Activated T-cell treated with anti-CD3 and anti-CD28 coated beads for 1 hour (primary cell): Measurements from ENCODE around the gene GALNT9.
"Not testable (repeated sequence)": the region's sequence is repeated elsewhere in the genome, so short reads cannot be mapped to it uniquely, and the experiment has no call there.

Experiments
- DNase-seq: peaks from one replicate; pipeline ENCODE4 v3.0.0-alpha.2; 2020; ENCODE audit warnings: low read depth

GALNT9 gene

GRCh38 chr12:132229193-132229760 lies 100.1 kb downstream of the GALNT9 start:
- DNase-seq, result no peak

DNA sequence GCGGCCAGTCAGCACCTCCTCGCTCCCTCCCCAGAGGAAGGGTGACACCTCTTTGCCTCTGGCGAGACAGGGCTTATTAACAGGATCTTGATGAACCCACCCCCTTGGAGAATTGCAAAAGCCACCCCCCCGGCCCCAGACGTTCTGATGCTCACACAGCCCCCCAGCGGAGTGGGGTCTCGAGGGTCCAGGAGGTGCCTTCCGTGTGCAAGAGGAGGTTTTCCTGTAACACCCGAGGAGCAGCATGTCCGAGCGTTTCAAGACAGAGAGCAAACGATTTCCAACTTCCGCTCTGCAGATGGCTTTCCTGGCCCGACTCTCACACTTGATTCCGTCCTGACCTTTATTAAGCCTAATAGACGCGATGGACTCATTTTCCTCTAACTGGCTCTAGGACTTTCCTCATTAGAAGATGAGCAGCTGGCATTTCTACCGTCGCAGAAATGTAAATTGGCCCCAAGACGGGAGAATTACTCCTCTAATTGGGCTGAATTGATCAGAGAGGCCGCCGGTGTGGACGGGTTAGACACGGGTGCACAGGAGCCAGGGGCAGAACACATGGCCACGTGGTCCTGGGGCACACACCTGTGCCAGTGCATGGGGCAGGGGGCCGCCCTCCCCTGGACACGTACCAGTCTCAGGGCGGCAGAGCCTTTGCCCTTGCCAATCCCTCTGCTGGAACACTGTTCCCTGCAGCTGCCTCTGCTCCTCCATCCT lies 100.8 kb downstream of the GALNT9 start:
- DNase-seq, result no peak

- no peak for DNase-seq
Observed at GRCh38 chr12:132227782-132228475, 101.5 kb downstream of the GALNT9 start.

DNA sequence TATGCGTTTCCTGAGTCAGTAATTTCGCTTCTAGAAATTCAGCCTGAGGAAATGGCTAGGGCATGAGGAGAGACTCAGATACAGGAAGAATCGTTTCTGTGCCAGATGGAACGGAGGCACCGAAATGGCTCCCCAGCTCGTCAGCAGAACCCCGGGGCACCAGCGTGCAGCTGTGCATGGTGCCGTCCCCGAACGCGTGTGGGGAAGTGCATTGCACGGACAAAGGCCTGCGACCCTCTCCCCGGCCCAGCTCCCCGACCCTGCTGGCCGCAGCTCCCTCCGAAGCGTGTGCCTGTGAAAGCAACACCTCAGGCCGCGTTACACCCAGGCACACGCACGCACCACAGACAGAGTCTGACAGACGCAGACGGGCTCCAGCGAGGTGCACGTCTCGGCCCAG lies 102.3 kb downstream of the GALNT9 start:
- no peak for DNase-seq

GRCh38 chr12:132226604-132227003 lies 102.8 kb downstream of the GALNT9 start:
- no peak for DNase-seq

GRCh38 chr12:132225214-132225613 lies 104.2 kb downstream of the GALNT9 start:
- no peak for DNase-seq

GRCh38 chr12:132224484-132224883 lies 104.9 kb downstream of the GALNT9 start:
- no peak for DNase-seq

GRCh38 chr12:132222808-132223173 lies 106.6 kb downstream of the GALNT9 start:
- DNase-seq, result no peak

DNA sequence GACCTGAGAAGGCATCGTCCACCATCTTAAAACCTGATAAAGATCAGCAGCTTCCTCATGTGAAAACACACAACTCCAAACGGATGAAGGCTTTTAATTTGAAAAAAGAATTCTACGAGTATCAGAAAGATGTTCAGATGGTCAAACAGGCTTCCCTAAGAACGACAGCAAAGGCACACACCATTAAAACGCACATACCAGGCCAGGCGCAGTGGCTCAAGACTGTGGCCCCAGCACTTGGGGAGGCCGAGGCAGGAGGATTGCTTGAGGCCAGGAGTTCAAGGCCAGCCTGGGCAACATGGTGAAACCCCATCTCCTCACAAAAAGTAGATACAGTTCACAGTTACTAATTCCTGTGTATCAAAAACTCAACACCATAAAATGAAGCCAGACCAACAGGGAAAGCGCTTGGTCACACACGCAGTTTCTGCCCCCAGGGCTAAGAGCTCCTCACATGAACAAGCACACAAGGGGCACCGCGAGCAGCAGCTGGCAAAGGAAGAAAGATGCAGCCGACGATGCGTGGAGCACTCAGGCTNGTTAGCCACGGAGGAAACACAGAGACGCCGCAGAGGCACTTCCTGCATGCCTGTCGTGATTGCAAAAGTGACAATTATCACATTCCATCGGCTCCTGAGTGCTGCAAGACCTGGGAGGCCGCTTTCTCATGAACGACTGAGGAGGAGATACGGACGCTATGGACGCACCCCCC lies 107.1 kb downstream of the GALNT9 start:
- peak; percentile 14 for DNase-seq

DNA sequence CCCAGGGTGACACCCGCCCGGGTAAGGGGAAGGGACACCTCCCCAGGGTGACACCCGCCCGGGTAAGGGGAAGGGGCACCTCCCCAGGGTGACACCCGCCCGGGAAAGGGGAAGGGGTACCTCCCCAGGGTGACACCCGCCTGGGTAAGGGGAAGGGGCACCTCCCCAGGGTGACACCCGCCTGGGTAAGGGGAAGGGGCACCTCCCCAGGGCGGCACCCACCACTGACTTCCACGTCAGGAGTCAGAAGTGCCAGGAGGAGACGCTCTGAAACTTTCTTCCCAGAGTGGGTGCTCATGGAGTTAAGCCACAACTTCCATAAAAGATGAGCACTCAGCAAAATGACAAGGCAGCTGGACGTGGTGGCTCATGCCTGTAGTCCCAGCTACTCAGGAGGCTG lies 109.6 kb downstream of the GALNT9 start:
- not testable (repeated sequence) for DNase-seq

GRCh38 chr12:132219323-132219722 lies 110.1 kb downstream of the GALNT9 start:
- no peak for DNase-seq

DNA sequence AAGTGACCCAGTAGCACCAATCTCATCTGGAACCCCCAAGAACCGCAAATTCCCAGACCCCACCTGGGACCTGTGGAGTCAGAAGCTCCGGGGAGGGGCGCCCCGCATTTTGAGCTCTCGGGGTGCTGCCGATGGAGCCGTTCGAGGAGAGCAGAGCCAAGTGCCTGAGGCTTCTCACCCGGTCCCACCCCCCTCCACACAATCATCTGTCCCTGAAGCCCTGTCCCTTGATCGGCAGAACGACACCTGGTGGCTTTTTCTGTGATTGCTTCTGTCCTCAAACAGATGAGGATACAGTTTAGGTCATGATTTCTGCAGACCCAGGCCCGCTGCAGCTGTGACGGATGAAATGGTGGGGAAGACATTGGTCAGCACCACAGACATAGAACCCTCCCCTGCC lies 110.5 kb downstream of the GALNT9 start:
- peak; percentile 29 for DNase-seq

GRCh38 chr12:132218527-132218875 lies 110.9 kb downstream of the GALNT9 start:
- DNase-seq, result no peak

DNA sequence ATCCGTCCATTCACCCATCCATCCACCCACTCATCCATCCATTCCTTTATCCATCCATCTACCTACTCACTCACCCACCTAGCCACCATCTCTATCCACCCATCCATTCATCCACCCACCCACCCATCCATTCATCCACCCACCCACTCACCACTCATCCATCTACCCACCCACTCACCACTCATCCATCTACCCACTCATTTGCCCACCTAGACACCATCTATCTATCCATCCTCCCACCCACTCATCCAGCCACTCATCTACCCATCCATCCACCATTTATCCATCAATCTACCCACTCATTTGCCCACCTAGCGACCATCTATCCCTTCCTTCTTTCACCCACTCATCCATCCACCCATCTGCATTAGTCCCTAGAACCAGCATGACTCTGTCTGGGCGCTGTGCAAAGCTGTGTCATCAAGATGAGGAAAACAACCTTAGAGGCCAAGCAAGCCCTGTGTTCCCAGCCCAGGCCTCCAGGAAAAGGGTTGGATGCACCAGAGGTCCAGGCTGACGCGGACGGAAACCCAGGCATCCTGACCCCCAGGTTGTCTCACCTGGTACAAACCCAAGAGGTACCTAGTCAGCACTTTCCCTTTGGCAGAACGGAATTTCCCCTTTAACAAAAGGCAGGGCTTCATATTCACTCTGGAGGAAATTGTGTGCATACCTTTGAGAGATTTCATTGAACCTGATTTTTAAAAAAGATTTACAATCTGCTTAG lies 111.4 kb downstream of the GALNT9 start:
- DNase-seq, result no peak

DNA sequence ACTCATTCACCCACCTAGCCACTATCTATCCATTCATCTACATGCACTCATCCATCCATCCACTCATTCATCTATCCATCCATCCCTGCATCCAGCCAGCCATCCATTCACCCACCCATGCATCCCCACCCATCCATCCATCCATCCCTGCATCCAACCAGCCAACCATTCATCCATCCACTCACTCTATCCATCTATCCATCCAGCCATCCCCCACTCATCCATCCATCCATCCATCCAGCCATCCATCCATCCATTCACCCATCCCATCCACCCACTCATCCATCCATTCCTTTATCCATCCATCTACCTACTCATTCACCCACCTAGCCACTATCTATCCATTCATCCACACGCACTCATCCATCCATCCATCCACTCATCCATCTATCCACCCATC lies 112.0 kb downstream of the GALNT9 start:
- no peak for DNase-seq

- DNase-seq, result no peak
Observed at GRCh38 chr12:132216354-132216987, 112.9 kb downstream of the GALNT9 start.

GRCh38 chr12:132215299-132215989 lies 113.9 kb downstream of the GALNT9 start:
- no peak for DNase-seq

DNA sequence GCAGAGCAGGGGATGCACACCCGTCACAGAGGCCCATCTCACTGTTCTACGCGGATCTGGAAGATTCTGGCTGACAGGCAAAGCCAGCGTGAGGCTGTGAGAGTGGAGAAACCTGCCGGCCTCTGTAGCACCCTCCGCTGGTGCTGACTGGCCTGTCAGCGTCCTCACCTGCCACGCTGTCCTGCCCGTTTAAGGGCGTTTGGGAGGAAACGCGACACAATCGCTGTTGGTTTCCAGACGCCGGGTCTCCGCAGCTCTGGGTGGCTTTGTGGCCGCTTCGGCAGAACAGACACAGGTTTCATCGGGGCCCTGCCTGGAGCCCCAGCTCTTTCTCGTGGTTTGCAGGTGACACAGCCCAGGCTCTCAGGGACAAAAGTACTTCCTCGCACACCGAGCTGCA lies 114.5 kb downstream of the GALNT9 start:
- DNase-seq, result no peak

GRCh38 chr12:132214161-132214476 lies 115.3 kb downstream of the GALNT9 start:
- no peak for DNase-seq

DNA sequence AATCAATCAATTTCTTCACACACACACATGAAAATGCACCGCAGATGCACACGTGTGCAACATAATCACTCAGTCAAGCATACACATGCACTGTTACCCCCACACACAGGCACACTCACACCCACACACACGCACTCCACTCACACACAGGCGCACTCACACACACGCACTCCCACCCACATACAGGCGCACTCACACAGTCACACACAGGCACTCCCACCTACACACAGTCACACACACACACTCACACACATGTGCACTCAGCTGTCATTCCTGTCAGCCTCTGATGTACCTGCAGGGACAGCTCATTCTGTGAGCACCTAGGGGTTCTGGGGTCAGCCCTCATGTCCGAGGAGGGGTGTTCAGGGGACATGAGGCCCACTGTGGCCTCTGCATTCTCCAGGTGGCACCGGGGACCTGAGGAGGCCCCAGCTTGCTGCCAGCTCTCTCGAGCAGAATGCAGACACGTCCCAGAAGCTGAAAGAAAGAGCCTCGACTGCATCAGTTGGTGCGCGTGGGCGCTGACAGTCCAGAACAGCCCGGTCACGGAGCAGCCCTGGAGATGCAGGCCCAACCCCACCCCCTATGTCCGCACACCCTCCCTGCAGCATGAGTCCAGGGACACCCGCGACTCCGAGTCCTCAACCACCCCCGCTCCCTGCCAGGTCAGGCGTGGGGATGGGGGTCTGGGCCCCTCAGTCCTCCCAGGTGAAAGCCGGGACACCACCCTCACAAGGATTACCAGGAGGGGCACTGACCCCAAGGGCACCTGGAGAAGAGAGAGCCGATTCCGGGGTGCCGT lies 115.8 kb downstream of the GALNT9 start:
- no peak for DNase-seq

DNA sequence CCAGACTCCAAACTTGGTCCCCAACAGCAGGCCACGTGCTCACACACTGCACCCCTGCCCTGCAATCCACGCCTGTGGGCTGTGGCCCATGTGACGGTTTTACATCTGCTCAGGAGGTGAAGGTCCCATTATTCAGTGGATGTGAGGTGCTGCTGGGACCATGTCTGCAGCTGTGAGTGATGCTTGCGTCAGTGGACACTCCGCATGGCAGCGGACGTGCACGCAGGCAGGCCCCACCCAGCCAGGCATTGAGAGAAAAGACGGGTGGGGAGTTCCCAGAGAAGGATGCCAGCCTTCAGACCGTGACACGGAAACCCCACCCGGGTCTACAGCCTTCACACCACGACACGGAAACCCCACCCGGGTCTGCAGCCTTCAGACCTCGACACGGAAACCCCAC lies 117.6 kb downstream of the GALNT9 start:
- DNase-seq, result no peak
